MM.1S (cell line): Measurements from ENCODE around the gene DHRS7C.

Experiments used
- DNase-seq: peaks from one replicate; pipeline ENCODE4 v3.0.0-alpha.2; 2015
- H2AFZ ChIP-seq: fragments of 300-600 bp; sonication (generic); 2 replicates; pipeline ENCODE4 v1.6.0; 2016; ENCODE audit warnings: antibody characterized with exemption, low read length
- H3F3A ChIP-seq: fragments of 300-600 bp; sonication (generic); 2 replicates; pipeline ENCODE4 v1.6.1; 2016; ENCODE audit warnings: mild to moderate bottlenecking, antibody characterized with exemption, low read length, moderate library complexity, mixed read lengths; ENCODE audit not compliant: insufficient read depth
- H3K27ac ChIP-seq: fragments of 300-600 bp; sonication (generic); 2 replicates; pipeline ENCODE4 v1.5.1; 2016; ENCODE audit warnings: mild to moderate bottlenecking, low read length
- H3K27me3 ChIP-seq: fragments of 300-600 bp; sonication (generic); replicated peaks from 2 replicates; pipeline ENCODE4 v1.6.0; 2016; ENCODE audit warnings: low read length; ENCODE audit not compliant: insufficient read depth
- H3K36me3 ChIP-seq: fragments of 300-600 bp; sonication (generic); replicated peaks from 2 replicates; pipeline ENCODE4 v1.6.1; 2016; ENCODE audit warnings: mild to moderate bottlenecking, low read length, mixed read lengths; ENCODE audit not compliant: insufficient read depth
- H3K4me1 ChIP-seq: fragments of 300-600 bp; sonication (generic); 2 replicates; pipeline ENCODE4 v1.6.1; 2016; ENCODE audit warnings: low read length, mixed read lengths
- H3K4me2 ChIP-seq: fragments of 300-600 bp; sonication (generic); 2 replicates; pipeline ENCODE4 v1.6.0; 2016; ENCODE audit warnings: low read depth, low read length
- H3K4me3 ChIP-seq: fragments of 300-600 bp; sonication (generic); 2 replicates; pipeline ENCODE4 v1.5.1; 2016; ENCODE audit warnings: low read length, mixed read lengths
- H3K79me2 ChIP-seq: fragments of 300-600 bp; sonication (generic); 2 replicates; pipeline ENCODE4 v1.6.1; 2016; ENCODE audit warnings: mixed run types, low read length, mixed read lengths
- H3K9ac ChIP-seq: fragments of 300-600 bp; sonication (generic); 2 replicates; pipeline ENCODE4 v1.6.1; 2016; ENCODE audit warnings: low read length, mixed read lengths
- H3K9me2 ChIP-seq: fragments of 300-600 bp; sonication (generic); replicated peaks from 2 replicates; pipeline ENCODE4 v1.6.1; 2016; ENCODE audit warnings: mild to moderate bottlenecking, low read length, mixed read lengths; ENCODE audit not compliant: insufficient read depth
- H3K9me3 ChIP-seq: fragments of 300-600 bp; sonication (generic); replicated peaks from 2 replicates; pipeline ENCODE4 v1.6.1; 2016; ENCODE audit warnings: mild to moderate bottlenecking, low read length, mixed read lengths; ENCODE audit not compliant: insufficient read depth
- H4K20me1 ChIP-seq: fragments of 300-600 bp; sonication (generic); 2 replicates; pipeline ENCODE4 v1.6.1; 2016; ENCODE audit warnings: mild to moderate bottlenecking, low read length, moderate library complexity, mixed read lengths; ENCODE audit not compliant: insufficient read depth
- EZH2 ChIP-seq: fragments of 300-600 bp; sonication (generic); optimal IDR thresholded peaks from 2 replicates; pipeline ENCODE3; 2017; ENCODE audit warnings: low read depth, mild to moderate bottlenecking, antibody characterized with exemption, low read length, mixed read lengths
- EZH2phosphoT487 ChIP-seq: fragments of 300-600 bp; sonication (generic); IDR thresholded peaks from 2 replicates; pipeline ENCODE4 v1.6.1; 2018; ENCODE audit warnings: antibody characterized with exemption, low read length
- TF ChIP-seq, protein P1 (sequence below): fragments of 300-600 bp; sonication (generic); IDR thresholded peaks from 2 replicates; pipeline ENCODE4 v1.5.1; 2016; ENCODE audit warnings: antibody characterized with exemption, low read length, mixed read lengths

Gene DHRS7C

DNA sequence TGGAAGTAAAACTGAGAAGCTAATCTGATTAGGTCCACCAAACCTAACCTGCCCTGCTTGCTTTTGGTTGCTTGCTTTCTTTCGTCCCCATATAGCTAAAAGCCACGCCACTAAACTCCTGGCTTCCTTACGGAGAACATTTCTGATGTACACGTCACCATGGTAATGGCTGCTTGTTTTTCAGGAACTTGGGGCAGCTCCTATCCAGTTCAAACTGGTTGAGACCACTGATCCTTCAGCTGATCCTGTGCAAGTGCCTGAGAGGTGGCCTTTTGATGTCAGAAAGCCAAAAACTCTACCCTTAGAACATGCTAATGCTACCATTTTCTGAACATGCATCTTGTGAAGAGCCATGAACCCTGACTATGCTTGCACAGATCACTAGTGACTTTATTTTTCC is 14.4 kb upstream of the DHRS7C start:
- Histone ChIP-seq H3K36me3 (no peaks in the 10 kb centered on the region), H3K9ac (no peak overlapping the region), H3K9me3 (no peaks in the 10 kb centered on the region), H4K20me1 (no peaks in the 10 kb centered on the region), H3K9me2 (no peaks in the 10 kb centered on the region), H3K4me3 (no peak overlapping the region), H3K27me3 (no peaks in the 10 kb centered on the region), H3K4me1 (no peaks in the 10 kb centered on the region), H3K27ac (no peak overlapping the region), H2AFZ (no peak overlapping the region), H3K79me2 (no peaks in the 10 kb centered on the region), H3F3A (no peaks in the 10 kb centered on the region), H3K4me2 (no peak overlapping the region)
- TF ChIP-seq EZH2 = no peak
- TF ChIP-seq EZH2phosphoT487 = no peak
- TF ChIP-seq, protein P1, sequence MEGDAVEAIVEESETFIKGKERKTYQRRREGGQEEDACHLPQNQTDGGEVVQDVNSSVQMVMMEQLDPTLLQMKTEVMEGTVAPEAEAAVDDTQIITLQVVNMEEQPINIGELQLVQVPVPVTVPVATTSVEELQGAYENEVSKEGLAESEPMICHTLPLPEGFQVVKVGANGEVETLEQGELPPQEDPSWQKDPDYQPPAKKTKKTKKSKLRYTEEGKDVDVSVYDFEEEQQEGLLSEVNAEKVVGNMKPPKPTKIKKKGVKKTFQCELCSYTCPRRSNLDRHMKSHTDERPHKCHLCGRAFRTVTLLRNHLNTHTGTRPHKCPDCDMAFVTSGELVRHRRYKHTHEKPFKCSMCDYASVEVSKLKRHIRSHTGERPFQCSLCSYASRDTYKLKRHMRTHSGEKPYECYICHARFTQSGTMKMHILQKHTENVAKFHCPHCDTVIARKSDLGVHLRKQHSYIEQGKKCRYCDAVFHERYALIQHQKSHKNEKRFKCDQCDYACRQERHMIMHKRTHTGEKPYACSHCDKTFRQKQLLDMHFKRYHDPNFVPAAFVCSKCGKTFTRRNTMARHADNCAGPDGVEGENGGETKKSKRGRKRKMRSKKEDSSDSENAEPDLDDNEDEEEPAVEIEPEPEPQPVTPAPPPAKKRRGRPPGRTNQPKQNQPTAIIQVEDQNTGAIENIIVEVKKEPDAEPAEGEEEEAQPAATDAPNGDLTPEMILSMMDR = no peak
- no peak for DNase-seq

DNA sequence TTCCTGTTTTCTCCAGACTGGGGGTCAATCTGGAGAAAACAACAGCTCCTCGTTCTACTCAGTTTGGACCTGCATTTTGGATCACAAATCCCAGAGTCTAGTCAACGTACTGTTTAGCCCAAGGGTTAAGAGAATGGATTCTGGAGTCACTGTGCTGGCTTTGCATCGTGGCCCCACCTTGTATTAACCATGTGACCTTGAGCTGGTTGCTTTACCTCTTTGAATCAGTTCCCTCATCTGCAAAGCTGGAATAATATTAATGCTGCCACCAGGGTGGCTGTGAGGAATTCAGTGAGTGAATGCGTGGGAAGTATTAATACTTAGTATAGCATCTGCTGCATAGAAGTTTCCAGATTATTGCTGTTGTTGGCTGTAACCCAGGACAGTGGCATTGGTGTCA is 11.3 kb upstream of the DHRS7C start:
- no peaks in the 10 kb centered on the region for H4K20me1 ChIP-seq
- H3K9ac ChIP-seq = no peak overlapping the region
- TF ChIP-seq, protein P1 = no peak
- TF ChIP-seq EZH2 (no peak), EZH2phosphoT487 (no peak)
- no peaks in the 10 kb centered on the region for H3K9me2 ChIP-seq
- H3F3A ChIP-seq = no peaks in the 10 kb centered on the region
- no peak overlapping the region for H3K4me2 ChIP-seq
- H3K36me3 ChIP-seq = no peaks in the 10 kb centered on the region
- no peak for DNase-seq
- no peaks in the 10 kb centered on the region for H3K79me2 ChIP-seq
- no peaks in the 10 kb centered on the region for H3K9me3 ChIP-seq
- H3K4me1 ChIP-seq = no peaks in the 10 kb centered on the region
- no peak overlapping the region for H2AFZ ChIP-seq
- no peak overlapping the region for H3K27ac ChIP-seq
- no peaks in the 10 kb centered on the region for H3K27me3 ChIP-seq
- no peak overlapping the region for H3K4me3 ChIP-seq

DNA sequence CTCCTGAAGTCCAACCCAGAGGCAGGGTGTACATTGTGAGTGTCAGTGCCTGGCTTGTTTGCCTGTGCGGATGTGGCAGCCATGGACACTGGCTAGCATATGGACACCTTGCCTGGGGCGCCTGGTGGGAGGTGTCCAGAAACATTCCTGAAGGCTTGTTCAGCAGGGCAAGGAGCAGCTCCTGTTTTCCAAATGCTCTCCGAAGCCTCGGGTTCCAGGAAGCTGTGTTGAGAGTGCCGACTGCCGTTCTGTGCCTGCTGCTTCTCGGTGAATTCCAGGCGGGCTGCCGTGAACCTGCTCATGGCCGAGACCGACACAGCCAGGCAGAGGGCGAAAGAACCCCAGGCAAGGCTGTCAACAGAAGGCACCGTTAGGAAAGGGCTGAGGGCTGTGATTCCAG is 10.9 kb upstream of the DHRS7C start:
- Histone ChIP-seq H3K27ac (no peak overlapping the region), H3K4me2 (no peak overlapping the region)

More for the DNA sequence above, 10.9 kb upstream of the DHRS7C start:
- Histone ChIP-seq H3K9me3 (no peaks in the 10 kb centered on the region), H3K4me1 (no peaks in the 10 kb centered on the region), H3F3A (no peaks in the 10 kb centered on the region), H2AFZ (no peak overlapping the region), H3K27me3 (no peaks in the 10 kb centered on the region), H3K79me2 (no peaks in the 10 kb centered on the region), H4K20me1 (no peaks in the 10 kb centered on the region), H3K36me3 (no peaks in the 10 kb centered on the region), H3K9ac (no peak overlapping the region), H3K4me3 (no peak overlapping the region), H3K9me2 (no peaks in the 10 kb centered on the region)
- TF ChIP-seq, protein P1 = no peak
- TF ChIP-seq EZH2 = no peak
- no peak for TF ChIP-seq EZH2phosphoT487
- DNase-seq = no peak
